Peyer's patch (tissue), 4 donors: ENCODE results near the gene PAK1.

ENCODE experiments used
- CTCF ChIP-seq, 6 experiments: fragments of 450-650 bp in 4 of 6; fragments of 200-600 bp in 2 of 6; sonication (generic) in 1 of 6; IDR thresholded peaks; one replicate each; pipeline ENCODE4 v1.5.1; 2017 to 2019; ENCODE audit warnings: antibody characterized with exemption in 6 of 6, mild to moderate bottlenecking in 3 of 6, moderate library complexity in 1 of 6
- POLR2A ChIP-seq, 2 donors: fragments of 450-650 bp; IDR thresholded peaks; one replicate each; pipeline ENCODE4 v1.5.1; 2017; ENCODE audit warnings: antibody characterized with exemption in 2 of 2, mild to moderate bottlenecking in 2 of 2, moderate library complexity in 2 of 2

- no peak for TF ChIP-seq CTCF (IDR thresholded peaks at IDR 0.05)
- no peak for TF ChIP-seq POLR2A (IDR thresholded peaks at IDR 0.05)
Measured at GRCh38 chr11:77400775-77401449, 73.0 kb downstream of the PAK1 start.
